WTC11 (cell line): ENCODE data around the gene HOMEZ. TPM values are rescaled to one million over a fixed set of nuclear protein-coding genes. Genes with fewer than 3 reads are reported as not detected.
"Not testable (repeated sequence)": the region's sequence is repeated elsewhere in the genome, so short reads cannot be mapped to it uniquely, and the experiment has no call there.

ENCODE experiments used
- ATAC-seq: fragments of 200-7000 bp; cut with Tn5 transposase; 2 replicates; pipeline ENCODE4 v1.10.0; 2021; ENCODE audit warnings: mild to moderate bottlenecking, moderate library complexity
- CTCF ChIA-PET: fragments of 300-600 bp; sonication (Branson Sonifier 250); formaldehyde crosslinking; loops from one replicate; lab custom pipeline; 2021; ENCODE audit warnings: antibody characterized with exemption; lab: Charles Lee
- POLR2A ChIA-PET: fragments of 350-600 bp; sonication (Branson Sonifier 250); formaldehyde crosslinking; loops from one replicate; lab custom pipeline; 2021; ENCODE audit warnings: antibody characterized with exemption; lab: Charles Lee
- DNase-seq: peaks from one replicate; pipeline ENCODE4 v3.0.0; 2021; ENCODE audit warnings: low spot score
- H3K27ac Mint-ChIP-seq: 2 replicates; pipeline ENCODE4 v1.8.0; 2021; ENCODE audit warnings: mixed read lengths
- H3K27me3 Mint-ChIP-seq: 2 replicates; pipeline ENCODE4 v1.8.0; 2021; ENCODE audit warnings: low read depth, mild to moderate bottlenecking, moderate library complexity, mixed read lengths
- H3K36me3 Mint-ChIP-seq: 2 replicates; pipeline ENCODE4 v1.8.0; 2021; ENCODE audit warnings: mixed read lengths
- H3K4me1 Mint-ChIP-seq: 2 replicates; pipeline ENCODE4 v1.8.0; 2022; ENCODE audit warnings: mixed read lengths
- H3K4me3 Mint-ChIP-seq: 2 replicates; pipeline ENCODE4 v1.8.0; 2021; ENCODE audit warnings: mild to moderate bottlenecking, moderate library complexity, mixed read lengths
- H3K9me3 Mint-ChIP-seq: 2 replicates; pipeline ENCODE4 v1.8.0; 2021; ENCODE audit warnings: mixed read lengths
- ATF6 ChIP-seq: sonication (generic); formaldehyde crosslinking; IDR thresholded peaks from 2 replicates; pipeline ENCODE4 v1.8.1; 2023; ENCODE audit warnings: mild to moderate bottlenecking, missing genetic modification reagents
- CDX4 ChIP-seq: fragments of 250-450 bp; sonication (Bioruptor Pico); IDR thresholded peaks from 2 replicates; pipeline ENCODE4 v1.9.0; 2021; ENCODE audit warnings: moderate library complexity, mild to moderate bottlenecking, inconsistent platforms, borderline replicate concordance
- CREM ChIP-seq: sonication (generic); formaldehyde crosslinking; IDR thresholded peaks from 2 replicates; pipeline ENCODE4 v1.8.1; 2022; ENCODE audit warnings: mild to moderate bottlenecking, missing genetic modification reagents, moderate library complexity
- E2F4 ChIP-seq: sonication (generic); formaldehyde crosslinking; IDR thresholded peaks from 2 replicates; pipeline ENCODE4 v1.8.1; 2022; ENCODE audit warnings: low read depth, mild to moderate bottlenecking, moderate library complexity, missing genetic modification reagents, borderline replicate concordance
- ELF4 ChIP-seq: sonication (generic); formaldehyde crosslinking; IDR thresholded peaks from 2 replicates; pipeline ENCODE4 v1.8.1; 2022; ENCODE audit warnings: low read depth, mild to moderate bottlenecking, moderate library complexity, missing genetic modification reagents
- FOXP4 ChIP-seq: sonication (generic); formaldehyde crosslinking; IDR thresholded peaks from 2 replicates; pipeline ENCODE4 v1.8.0; 2022; ENCODE audit warnings: mild to moderate bottlenecking, missing genetic modification reagents
- GRHL2 ChIP-seq: fragments of 250-450 bp; sonication (Bioruptor Pico); IDR thresholded peaks from 2 replicates; pipeline ENCODE4 v1.8.0; 2022; ENCODE audit warnings: mild to moderate bottlenecking, moderate library complexity; ENCODE audit not compliant: insufficient replicate concordance, severe bottlenecking
- MLX ChIP-seq: sonication (generic); formaldehyde crosslinking; IDR thresholded peaks from 2 replicates; pipeline ENCODE4 v1.8.1; 2023; ENCODE audit warnings: mild to moderate bottlenecking, missing genetic modification reagents, moderate library complexity
- MXD4 ChIP-seq: fragments of 250-450 bp; sonication (Bioruptor Pico); IDR thresholded peaks from 2 replicates; pipeline ENCODE4 v1.8.0; 2021; ENCODE audit warnings: mild to moderate bottlenecking, moderate library complexity, borderline replicate concordance
- NFYB ChIP-seq: sonication (generic); formaldehyde crosslinking; conservative IDR thresholded peaks from 2 replicates; pipeline ENCODE4 v1.8.0; 2022; ENCODE audit warnings: low read depth, missing genetic modification reagents
- NR1H2 ChIP-seq: sonication (generic); formaldehyde crosslinking; IDR thresholded peaks from 2 replicates; pipeline ENCODE4 v1.9.0; 2021; ENCODE audit warnings: mild to moderate bottlenecking, moderate library complexity, missing genetic modification reagents
- NR3C1 ChIP-seq: sonication (generic); formaldehyde crosslinking; conservative IDR thresholded peaks from 2 replicates; pipeline ENCODE4 v1.8.1; 2023; ENCODE audit warnings: low read depth, mild to moderate bottlenecking, missing genetic modification reagents
- TCF7 ChIP-seq: sonication (generic); formaldehyde crosslinking; IDR thresholded peaks from 2 replicates; pipeline ENCODE4 v1.8.0; 2022; ENCODE audit warnings: mild to moderate bottlenecking, low read depth, missing genetic modification reagents, moderate library complexity
- TEAD1 ChIP-seq: sonication (generic); formaldehyde crosslinking; IDR thresholded peaks from 2 replicates; pipeline ENCODE4 v1.8.0; 2022; ENCODE audit warnings: mild to moderate bottlenecking, missing genetic modification reagents
- ZBTB43 ChIP-seq: sonication (generic); formaldehyde crosslinking; IDR thresholded peaks from 2 replicates; pipeline ENCODE4 v1.8.1; 2023; ENCODE audit warnings: mild to moderate bottlenecking, missing genetic modification reagents
- ZNF219 ChIP-seq: sonication (generic); formaldehyde crosslinking; IDR thresholded peaks from 2 replicates; pipeline ENCODE4 v1.8.0; 2023; ENCODE audit warnings: missing genetic modification reagents, mild to moderate bottlenecking, borderline replicate concordance
- ZSCAN18 ChIP-seq: fragments of 250-450 bp; sonication (Bioruptor Pico); IDR thresholded peaks from 2 replicates; pipeline ENCODE4 v2.1.2; 2022; ENCODE audit warnings: mild to moderate bottlenecking, moderate library complexity
- total RNA-seq: library from RNA; stranded (reverse); gene quantifications from 3 replicates; pipeline ENCODE4 v1.2.3, GENCODE V29; 2021

Gene HOMEZ
- total RNA-seq, 1 experiment from 2014 or later, result 10.7 TPM

GRCh38 chr14:23242076-23242475, 43.9 kb downstream of the HOMEZ start:
- no peaks in the 10 kb centered on the region for H3K36me3 Mint-ChIP-seq
- TF ChIP-seq NFYB (CRISPR knock-in tag), result no peak
- no peak for TF ChIP-seq ZNF219 (CRISPR knock-in tag)
- TF ChIP-seq ZBTB43 (CRISPR knock-in tag), result no peak
- no peak for TF ChIP-seq TCF7 (CRISPR knock-in tag)
- no peak for TF ChIP-seq NR1H2 (CRISPR knock-in tag)
- TF ChIP-seq NR3C1 (CRISPR knock-in tag), result no peak
- no peak for TF ChIP-seq ZSCAN18 (CRISPR knock-in tag)
- no peak for TF ChIP-seq ATF6 (CRISPR knock-in tag)
- POLR2A ChIA-PET, result no interaction called here
- H3K27me3 Mint-ChIP-seq, result no peaks in the 10 kb centered on the region
- no peaks in the 10 kb centered on the region for H3K9me3 Mint-ChIP-seq
- CTCF ChIA-PET, result interaction anchor here (0.6 to 1.1 kb wide), 4 partner anchors 60 to 954 kb away, joined by 3 to 4 read pairs (median 3); no protein-coding TSS in a partner anchor
- no peak for ATAC-seq
- H3K27ac Mint-ChIP-seq, result no peak overlapping the region
- peaks cover 8% of the 10 kb centered on the region for H3K4me1 Mint-ChIP-seq
- DNase-seq, result no peak
- H3K4me3 Mint-ChIP-seq, result no peak overlapping the region

GRCh38 chr14:23241061-23241715, 44.7 kb downstream of the HOMEZ start:
- H3K27me3 Mint-ChIP-seq, H3K36me3 Mint-ChIP-seq, H3K9me3 Mint-ChIP-seq, POLR2A ChIA-PET, H3K4me3 Mint-ChIP-seq, H3K27ac Mint-ChIP-seq, H3K4me1 Mint-ChIP-seq, ATAC-seq, DNase-seq: not testable (repeated sequence)
- CTCF ChIA-PET, result interaction anchor here (0.6 to 1.1 kb wide), 3 partner anchors 121 to 953 kb away, joined by 3 to 4 read pairs (median 3); no protein-coding TSS in a partner anchor

- Mint-ChIP-seq H3K27ac (no peak overlapping the region), H3K36me3 (no peaks in the 10 kb centered on the region)
- DNase-seq, result no peak
- CTCF ChIA-PET, result interaction anchor here (1.0 kb wide), 1 partner anchor 120 kb away, joined by 3 read pairs; no protein-coding TSS in a partner anchor
- TF ChIP-seq ELF4 (CRISPR knock-in tag) (no peak), FOXP4 (CRISPR knock-in tag) (no peak), MXD4 (CRISPR knock-in tag) (no peak), E2F4 (CRISPR knock-in tag) (no peak), NR1H2 (CRISPR knock-in tag) (no peak), MLX (CRISPR knock-in tag) (no peak), CDX4 (no peak), CREM (CRISPR knock-in tag) (no peak), GRHL2 (CRISPR knock-in tag) (no peak), TEAD1 (no peak)
- TF ChIP-seq, all 79 proteins: peak for 0
- no peaks in the 10 kb centered on the region for H3K9me3 Mint-ChIP-seq
- POLR2A ChIA-PET, result no interaction called here
- no peaks in the 10 kb centered on the region for H3K27me3 Mint-ChIP-seq
- H3K4me1 Mint-ChIP-seq, result peaks cover 8% of the 10 kb centered on the region
- ATAC-seq, result no peak
- H3K4me3 Mint-ChIP-seq, result no peak overlapping the region
These were observed 45.3 kb downstream of the HOMEZ start for GRCh38 chr14:23240661-23241060.
